Measurements from ENCODE around the gene CIAO2B. TPM values are rescaled to one million over a fixed set of nuclear protein-coding genes. Genes with fewer than 3 reads are reported as not detected.
"Not testable (repeated sequence)": the region's sequence is repeated elsewhere in the genome, so short reads cannot be mapped to it uniquely, and the experiment has no call there.

Gene CIAO2B
- 104 TPM for polyA plus RNA-seq

DNA sequence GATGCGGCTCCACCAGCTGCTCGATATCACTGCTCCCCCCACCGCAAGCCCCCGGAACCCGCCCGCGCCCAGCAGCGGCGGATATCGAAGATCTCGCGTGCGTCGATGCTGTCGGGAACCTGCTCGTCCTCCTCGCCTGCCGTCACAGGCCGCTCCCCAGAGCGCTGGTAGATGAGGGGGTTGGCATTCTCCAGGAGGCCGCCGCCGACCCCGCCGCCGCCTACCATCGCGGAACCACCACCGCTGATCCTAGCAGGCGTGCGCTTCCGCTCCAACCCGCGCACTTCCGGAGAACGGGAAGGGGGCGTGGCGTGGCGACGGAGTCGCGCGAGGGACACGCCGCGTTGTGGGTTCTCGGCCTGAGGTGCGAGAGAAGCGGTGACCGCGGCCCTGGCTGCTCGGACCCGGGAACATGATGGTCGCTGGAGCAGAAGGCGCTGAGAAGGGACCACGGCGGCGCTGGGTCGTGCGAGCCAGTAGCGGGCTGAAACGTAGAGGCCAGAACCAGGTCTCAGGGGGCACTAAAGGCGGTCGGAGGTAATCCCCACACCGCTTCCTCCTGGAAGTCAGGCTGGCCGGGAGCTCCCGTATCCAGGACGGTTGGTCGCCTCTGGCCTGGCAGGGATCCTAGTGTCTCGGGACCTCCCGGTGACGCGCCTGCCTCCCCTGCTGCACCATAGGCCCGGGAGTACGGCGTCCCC is at the start of gene CIAO2B:
CIAO2B (minus strand) TSS at position 265 of the 701 bp plus-strand sequence; CDS start at position 227, 38 bp downstream.
- H3K27me3 Mint-ChIP-seq, result no peaks in the 10 kb centered on the region
- H3K4me1 Mint-ChIP-seq, result peaks cover 31 to 39% (median 33%) of the 10 kb centered on the region in 3 donors
- no peaks in the 10 kb centered on the region for H3K9me3 Mint-ChIP-seq
- H3K4me3 Mint-ChIP-seq, result peak within 1 kb of the TSS; percentile 97 to 99 (median 98)
- peaks cover 8% of the 10 kb centered on the region for H3K36me3 Mint-ChIP-seq
- peak within 1 kb of the TSS; percentile 92 to 99 (median 97) for H3K27ac Mint-ChIP-seq

DNA sequence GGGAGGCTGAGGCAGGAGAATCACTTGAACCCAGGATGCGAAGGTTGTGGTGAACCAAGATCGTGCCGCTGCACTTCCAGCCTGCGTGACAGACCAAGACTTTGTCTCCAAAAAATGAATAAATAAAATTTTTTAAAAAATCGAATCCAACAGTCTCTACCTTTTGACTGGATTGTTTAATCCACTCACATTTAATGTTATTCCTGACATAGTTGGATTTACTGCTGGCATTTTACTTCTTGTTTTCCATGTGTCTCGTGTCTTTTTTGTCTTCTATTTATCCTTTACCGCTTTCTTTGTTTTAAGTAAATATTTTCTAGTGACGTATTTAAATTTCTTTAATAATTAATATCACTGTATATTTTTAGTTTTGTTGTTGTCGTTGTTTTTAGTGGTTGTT is 48.8 kb upstream of the CIAO2B start:
- H3K9me3 Mint-ChIP-seq, result no peaks in the 10 kb centered on the region
- no peaks in the 10 kb centered on the region for H3K36me3 Mint-ChIP-seq
- no peaks in the 10 kb centered on the region for H3K4me1 Mint-ChIP-seq
- no peak overlapping the region for H3K27ac Mint-ChIP-seq
- peaks cover 5% of the 10 kb centered on the region for H3K27me3 Mint-ChIP-seq
- no peak overlapping the region for H3K4me3 Mint-ChIP-seq

DNA sequence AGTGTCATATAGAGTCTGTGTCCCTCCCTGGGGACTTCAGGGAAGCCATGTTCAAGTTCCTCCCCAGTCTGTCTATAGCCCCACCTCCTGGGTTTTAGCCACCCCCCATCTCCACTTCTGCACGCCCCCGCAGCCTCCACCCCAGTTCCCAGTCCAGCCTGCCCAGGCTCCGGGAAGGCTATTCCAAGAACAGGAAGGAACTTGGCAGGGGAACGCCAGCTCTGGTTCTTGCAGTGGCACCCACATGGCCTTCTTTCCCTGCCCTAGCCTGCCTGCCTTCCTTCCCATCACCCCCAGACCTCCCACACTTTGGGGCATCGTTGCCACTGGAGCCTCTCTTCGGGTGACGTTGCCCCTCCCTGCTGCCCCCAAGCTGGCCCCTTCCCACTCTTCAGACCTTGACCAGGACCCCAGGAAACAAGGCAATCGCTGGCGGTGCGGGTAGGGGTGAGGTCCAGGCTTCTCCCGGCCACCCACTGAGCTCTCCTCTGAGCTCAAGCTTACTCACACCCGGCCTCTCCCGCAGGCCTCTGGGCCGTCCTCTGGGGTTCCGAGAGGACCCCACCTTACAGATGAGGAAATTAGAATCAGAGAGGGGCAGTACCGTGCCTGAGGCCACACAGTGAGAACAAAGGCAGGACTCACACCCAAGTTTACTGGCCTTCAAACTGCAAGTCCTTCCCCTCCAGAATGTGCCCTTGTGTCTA is 45.0 kb upstream of the CIAO2B start:
- H3K27ac Mint-ChIP-seq, result no peak overlapping the region
- no peaks in the 10 kb centered on the region for H3K36me3 Mint-ChIP-seq
- no peak overlapping the region for H3K4me3 Mint-ChIP-seq
- no peaks in the 10 kb centered on the region for H3K9me3 Mint-ChIP-seq
- H3K4me1 Mint-ChIP-seq, result peaks cover 0 to 2% (median 0%) of the 10 kb centered on the region in 3 donors
- peaks cover 10% of the 10 kb centered on the region for H3K27me3 Mint-ChIP-seq

DNA sequence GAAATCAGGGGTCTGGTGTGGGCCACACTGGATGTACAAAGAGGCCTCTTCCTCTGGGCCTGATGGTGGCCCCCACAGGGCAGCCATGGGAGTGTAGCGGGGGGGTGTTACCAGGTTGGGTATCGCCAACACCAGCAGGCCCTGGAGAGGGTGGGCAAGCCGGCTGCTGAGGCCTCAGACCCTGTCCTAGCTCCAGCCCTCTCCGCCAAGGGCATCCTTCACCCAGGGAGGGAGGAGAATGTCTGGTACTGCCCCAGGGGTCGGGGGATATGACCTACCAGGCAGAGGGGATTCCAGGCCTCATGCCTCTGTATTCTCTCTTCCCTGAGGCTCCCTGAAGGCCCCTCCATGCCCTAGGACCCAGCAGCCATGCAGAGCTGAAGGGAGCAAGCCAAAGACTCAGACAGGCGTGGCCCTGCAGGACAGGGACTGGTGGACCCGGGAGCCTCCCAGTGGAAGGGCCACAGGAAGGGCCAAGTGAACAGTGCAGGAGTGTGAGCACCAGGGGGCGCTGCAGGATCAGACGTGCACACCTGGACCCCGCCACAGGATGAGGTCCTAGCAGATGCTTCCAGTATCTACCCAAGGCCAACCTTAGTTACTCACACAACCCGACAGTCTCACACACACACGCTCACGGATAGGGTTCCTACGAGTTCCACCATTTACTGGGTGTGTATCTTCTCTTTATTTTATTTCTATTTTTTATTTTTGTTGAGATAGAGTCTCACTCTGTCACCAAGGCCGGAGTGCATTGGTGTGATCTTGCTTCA is 43.3 kb upstream of the CIAO2B start:
- Mint-ChIP-seq H3K4me3 (no peak overlapping the region), H3K9me3 (no peaks in the 10 kb centered on the region), H3K27me3 (peaks cover 10% of the 10 kb centered on the region), H3K36me3 (no peaks in the 10 kb centered on the region), H3K4me1 (peaks cover 0 to 2% (median 0%) of the 10 kb centered on the region in 3 donors), H3K27ac (peak overlapping the region in 1 of 3 donors; percentile 40)

DNA sequence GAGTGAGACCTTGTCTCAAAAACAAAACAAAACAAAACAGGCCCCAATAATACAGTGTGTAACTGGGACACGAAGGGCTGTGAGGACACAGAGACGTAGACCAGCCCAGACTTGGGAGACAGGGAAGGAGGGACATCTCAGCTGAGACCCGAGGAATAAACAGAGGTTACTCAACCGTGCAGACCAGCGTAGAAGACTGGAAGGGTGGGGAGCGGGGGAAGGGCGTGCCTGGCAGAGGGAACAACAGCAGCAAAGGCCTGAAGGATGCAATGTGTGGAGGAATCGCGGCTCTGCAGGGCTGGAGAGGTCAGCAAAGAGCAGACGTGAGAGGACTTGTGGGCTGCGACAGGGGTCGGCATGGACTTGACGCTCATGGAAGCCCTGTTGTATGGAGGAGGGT is 42.5 kb upstream of the CIAO2B start:
- Mint-ChIP-seq H3K27me3 (peaks cover 10% of the 10 kb centered on the region), H3K4me1 (peaks cover 0 to 2% (median 0%) of the 10 kb centered on the region in 3 donors)

DNA sequence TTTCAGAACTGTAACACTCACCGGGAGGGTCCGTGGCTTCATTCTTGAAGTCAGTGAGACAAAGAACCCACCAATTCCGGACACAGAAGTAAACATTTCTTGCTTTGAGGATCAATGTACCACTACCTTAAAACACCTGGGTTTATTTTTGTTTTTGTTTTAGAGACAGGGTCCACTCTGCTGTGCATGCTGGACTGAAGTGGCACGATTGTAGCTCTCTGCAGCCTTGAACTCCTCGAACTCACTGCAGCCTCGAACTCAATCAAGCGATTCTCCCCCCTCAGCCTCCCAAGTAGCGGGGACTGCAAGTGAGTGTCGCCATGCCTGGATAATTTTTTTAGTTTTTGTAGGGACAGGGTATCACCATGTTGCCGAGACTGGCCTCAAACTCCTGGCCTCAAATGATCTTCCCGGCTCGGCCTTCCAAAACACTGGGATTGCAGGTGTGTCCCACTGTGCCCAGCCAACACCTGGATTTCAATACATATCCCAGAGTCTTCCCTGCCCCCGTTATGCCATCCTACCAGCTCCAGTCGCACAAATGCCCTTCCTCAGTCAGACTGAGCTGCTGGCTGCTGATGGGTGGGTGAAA is 41.2 kb upstream of the CIAO2B start:
- H3K4me3 Mint-ChIP-seq, result no peak overlapping the region
- peaks cover 0 to 2% (median 0%) of the 10 kb centered on the region in 3 donors for H3K4me1 Mint-ChIP-seq
- H3K9me3 Mint-ChIP-seq, result no peaks in the 10 kb centered on the region
- no peak overlapping the region for H3K27ac Mint-ChIP-seq
- H3K36me3 Mint-ChIP-seq, result no peaks in the 10 kb centered on the region
- H3K27me3 Mint-ChIP-seq, result peaks cover 10% of the 10 kb centered on the region

More for the DNA sequence above, 42.5 kb upstream of the CIAO2B start:
- Mint-ChIP-seq H3K36me3 (no peaks in the 10 kb centered on the region), H3K4me3 (no peak overlapping the region), H3K9me3 (no peaks in the 10 kb centered on the region), H3K27ac (peak overlapping the region in 1 of 3 donors; percentile 58)

DNA sequence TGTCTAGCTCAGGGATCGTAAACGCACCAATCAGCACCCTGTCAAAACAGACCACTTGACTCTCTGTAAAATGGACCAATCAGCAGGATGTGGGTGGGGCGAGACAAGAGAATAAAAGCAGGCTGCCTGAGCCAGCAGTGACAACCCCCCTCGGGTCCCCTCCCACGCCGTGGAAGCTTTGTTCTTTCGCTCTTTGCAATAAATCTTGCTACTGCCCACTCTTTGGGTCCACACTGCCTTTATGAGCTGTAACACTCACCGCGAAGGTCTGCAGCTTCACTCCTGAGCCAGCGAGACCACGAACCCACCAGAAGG is 40.7 kb upstream of the CIAO2B start:
- H3K9me3 Mint-ChIP-seq, H3K4me1 Mint-ChIP-seq, H3K27ac Mint-ChIP-seq, H3K4me3 Mint-ChIP-seq, H3K36me3 Mint-ChIP-seq: not testable (repeated sequence)
- H3K27me3 Mint-ChIP-seq, result peaks cover 10% of the 10 kb centered on the region

DNA sequence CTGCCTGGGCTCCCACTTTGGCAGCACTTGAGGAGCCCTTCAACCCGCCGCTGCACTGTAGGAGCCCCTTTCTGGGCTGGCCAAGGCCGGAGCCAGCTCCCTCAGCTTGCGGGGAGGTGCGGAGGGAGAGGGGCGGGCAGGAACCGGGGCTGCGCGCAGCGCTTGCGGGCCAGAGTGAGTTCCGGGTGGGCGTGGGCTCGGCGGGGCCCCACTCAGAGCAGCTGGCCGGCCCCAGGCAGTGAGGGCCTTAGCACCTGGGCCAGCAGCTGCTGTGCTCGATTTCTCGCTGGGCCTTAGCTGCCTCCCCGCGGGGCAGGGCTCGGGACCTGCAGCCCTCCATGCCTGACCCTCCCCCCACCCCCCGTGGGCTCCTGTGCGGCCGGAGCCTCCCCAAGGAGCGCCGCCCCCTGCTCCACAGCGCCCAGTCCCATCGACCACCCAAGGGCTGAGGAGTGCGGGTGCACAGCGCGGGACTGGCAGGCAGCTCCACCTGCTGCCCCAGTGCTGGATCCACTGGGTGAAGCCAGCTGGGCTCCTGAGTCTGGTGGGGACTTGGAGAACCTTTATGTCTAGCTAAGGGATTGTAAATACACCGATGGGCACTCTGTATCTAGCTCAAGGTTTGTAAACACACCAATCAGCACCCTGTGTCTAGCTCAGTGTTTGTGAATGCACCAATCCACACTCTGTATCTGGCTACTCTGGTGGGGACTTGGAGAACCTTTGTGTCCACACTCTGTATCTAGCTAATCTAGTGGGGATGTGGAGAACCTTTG is 40.1 kb upstream of the CIAO2B start:
- H3K27me3 Mint-ChIP-seq, H3K36me3 Mint-ChIP-seq, H3K27ac Mint-ChIP-seq, H3K4me3 Mint-ChIP-seq, H3K4me1 Mint-ChIP-seq, H3K9me3 Mint-ChIP-seq: not testable (repeated sequence)

DNA sequence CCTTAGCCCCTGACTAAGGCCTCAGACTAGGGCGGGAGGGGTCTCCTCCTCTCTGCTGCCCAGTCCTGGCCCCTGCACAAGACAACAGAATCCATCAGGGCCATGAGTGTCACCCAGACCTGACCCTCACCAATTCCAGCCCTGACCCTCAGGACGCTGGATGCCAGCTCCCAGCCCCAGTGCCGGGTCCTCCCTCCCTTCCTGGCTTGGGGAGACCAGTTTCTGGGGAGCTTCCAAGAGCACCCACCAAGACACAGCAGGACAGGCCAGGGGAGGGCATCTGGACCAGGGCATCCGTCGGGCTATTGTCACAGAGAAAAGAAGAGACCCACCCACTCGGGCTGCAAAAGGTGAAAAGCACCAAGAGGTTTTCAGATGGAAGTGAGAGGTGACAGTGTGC is 39.5 kb upstream of the CIAO2B start:
- no peak overlapping the region for H3K27ac Mint-ChIP-seq
- H3K4me3 Mint-ChIP-seq, result no peak overlapping the region
- H3K27me3 Mint-ChIP-seq, result peaks cover 7% of the 10 kb centered on the region
- peaks cover 0 to 2% (median 0%) of the 10 kb centered on the region in 3 donors for H3K4me1 Mint-ChIP-seq
- H3K9me3 Mint-ChIP-seq, result no peaks in the 10 kb centered on the region
- no peaks in the 10 kb centered on the region for H3K36me3 Mint-ChIP-seq

DNA sequence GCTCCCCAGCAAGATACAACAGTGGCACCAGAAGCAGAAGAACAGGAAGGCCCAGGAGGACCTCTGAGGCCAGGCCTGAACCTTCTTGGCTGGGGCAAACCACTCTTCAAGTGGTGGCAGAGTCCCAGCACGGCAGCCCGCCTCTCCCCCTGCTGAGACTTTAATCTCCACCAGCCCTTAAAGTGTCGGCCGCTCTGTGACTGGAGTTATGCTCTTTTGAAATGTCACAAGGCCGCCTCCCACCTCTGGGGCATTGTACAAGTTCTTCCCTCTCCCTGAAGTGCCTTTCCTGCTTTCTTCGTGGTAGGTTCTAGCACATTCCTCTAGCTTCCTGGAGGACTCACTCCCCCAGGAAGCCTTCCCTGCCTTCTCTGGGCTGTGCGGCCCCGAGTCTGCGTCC is 38.8 kb upstream of the CIAO2B start:
- Mint-ChIP-seq H3K27me3 (peaks cover 7% of the 10 kb centered on the region), H3K9me3 (no peaks in the 10 kb centered on the region), H3K27ac (no peak overlapping the region), H3K4me3 (no peak overlapping the region), H3K36me3 (no peaks in the 10 kb centered on the region), H3K4me1 (peaks cover 0 to 2% (median 0%) of the 10 kb centered on the region in 3 donors)

DNA sequence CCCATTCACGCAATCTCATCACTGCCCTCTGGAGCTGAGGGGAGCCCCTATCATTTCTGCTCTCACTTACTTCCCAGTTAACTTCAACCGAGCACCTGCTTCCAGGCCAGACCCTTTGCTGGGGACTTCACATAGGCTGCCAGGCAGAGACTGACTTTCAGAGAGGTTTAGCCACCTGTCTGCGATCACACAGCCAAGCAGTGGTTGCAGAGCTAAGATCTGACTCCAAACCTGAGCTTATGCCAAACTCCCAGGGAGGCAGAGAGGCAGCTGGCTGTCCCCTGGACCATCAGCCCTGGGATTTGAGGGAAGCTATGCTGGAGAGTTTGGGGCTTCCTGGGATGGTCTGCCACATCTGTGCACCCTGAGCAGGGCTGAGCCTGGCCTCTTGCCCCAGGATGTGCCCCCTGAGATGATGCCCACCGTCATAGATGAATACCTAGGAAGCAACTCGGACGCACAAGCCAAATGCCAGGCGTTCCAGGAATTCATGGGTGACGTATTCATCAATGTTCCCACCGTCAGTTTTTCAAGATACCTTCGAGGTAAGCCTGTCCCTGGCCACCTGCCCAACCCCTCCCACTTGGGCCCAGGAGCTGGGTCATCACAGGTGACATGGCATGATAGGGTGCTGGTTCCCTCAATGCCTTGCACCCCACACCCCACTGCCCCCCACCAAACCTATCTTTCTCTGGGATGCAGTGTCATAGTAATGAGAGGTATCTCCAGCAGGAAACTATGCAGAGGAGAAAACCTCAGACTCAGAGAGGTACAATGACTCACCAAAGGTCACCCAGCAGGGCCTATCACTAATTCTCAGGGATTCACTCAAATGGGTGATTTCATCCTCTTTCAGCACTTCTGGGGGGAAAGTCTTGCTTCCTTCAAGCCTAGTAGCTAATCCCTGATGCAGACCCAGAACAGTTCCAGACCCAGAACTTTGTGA is 36.8 kb upstream of the CIAO2B start:
- Mint-ChIP-seq H3K4me3 (no peak overlapping the region), H3K4me1 (peaks cover 0 to 2% (median 0%) of the 10 kb centered on the region in 3 donors), H3K36me3 (no peaks in the 10 kb centered on the region), H3K9me3 (no peaks in the 10 kb centered on the region), H3K27me3 (peaks cover 3% of the 10 kb centered on the region), H3K27ac (no peak overlapping the region)

DNA sequence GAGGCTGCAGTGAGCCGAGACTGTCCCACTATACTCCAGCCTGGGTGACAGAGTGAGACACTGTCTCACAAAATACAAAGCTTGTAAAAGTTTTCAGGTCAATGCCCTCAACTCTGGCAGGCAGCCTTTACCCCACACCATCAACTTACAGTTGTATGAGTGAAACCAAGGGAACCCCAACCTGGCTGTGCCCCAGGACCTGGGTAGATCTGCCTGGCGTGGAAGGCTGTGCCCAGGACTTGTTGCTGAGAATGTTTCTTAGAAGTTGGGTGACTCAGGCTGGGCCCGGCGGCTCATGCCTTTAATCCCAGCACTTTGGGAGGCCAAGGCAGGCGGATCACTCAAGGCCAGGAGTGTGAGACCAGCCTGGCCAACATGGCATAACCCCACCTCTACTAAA is 34.6 kb upstream of the CIAO2B start:
- Mint-ChIP-seq H3K27ac (no peak overlapping the region), H3K4me3 (no peak overlapping the region), H3K9me3 (no peaks in the 10 kb centered on the region), H3K36me3 (no peaks in the 10 kb centered on the region), H3K4me1 (peaks cover 0 to 2% (median 0%) of the 10 kb centered on the region in 3 donors), H3K27me3 (peaks cover 2% of the 10 kb centered on the region)

DNA sequence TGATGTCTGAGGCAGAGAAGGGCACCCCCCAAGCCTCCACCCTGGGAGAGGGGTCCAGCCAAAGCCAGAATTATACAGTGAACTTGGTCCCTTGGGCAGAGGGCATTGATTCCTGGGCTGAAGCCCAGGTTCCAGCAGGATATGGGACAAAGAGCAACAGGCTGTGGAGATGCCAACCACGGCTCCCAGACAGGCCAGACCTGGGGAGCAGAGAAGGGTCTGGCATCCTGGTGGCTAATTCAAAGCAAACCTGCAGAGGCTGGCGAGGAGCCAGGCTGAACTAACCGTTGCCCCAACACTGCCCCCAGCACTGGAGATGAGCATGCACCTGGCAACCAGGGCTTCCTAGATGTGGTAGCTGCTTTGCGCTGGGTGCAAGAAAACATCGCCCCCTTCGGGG is 29.8 kb upstream of the CIAO2B start:
- H3K36me3 Mint-ChIP-seq, result peaks cover under 1% of the 10 kb centered on the region

More for the DNA sequence above, 29.8 kb upstream of the CIAO2B start:
- Mint-ChIP-seq H3K27ac (peak overlapping the region in 1 of 3 donors; percentile 57), H3K27me3 (peaks cover 2% of the 10 kb centered on the region), H3K9me3 (no peaks in the 10 kb centered on the region), H3K4me3 (no peak overlapping the region), H3K4me1 (peaks cover 4 to 11% (median 9%) of the 10 kb centered on the region in 3 donors)

Measured in IgD-negative memory B cell (primary cell).